Measurements from ENCODE around the gene SPTBN4. TPM values are rescaled to one million over a fixed set of nuclear protein-coding genes. Genes with fewer than 3 reads are reported as not detected.
"Not testable (repeated sequence)": the region's sequence is repeated elsewhere in the genome, so short reads cannot be mapped to it uniquely, and the experiment has no call there.

The SPTBN4 gene
- polyA plus RNA-seq, 1 donor from 2014 or later: 12.7 TPM

GRCh38 chr19:40460185-40460584 lies 6.6 kb upstream of the SPTBN4 start:
- H3K27me3 ChIP-seq (ENCODE audit: insufficient read depth, low read depth, low read length): no peaks in the 10 kb centered on the region
- TF ChIP-seq POLR2AphosphoS5 (IDR thresholded peaks at IDR 0.05): no peak
- TF ChIP-seq EP300 (conservative IDR thresholded peaks at IDR 0.05; ENCODE audit: poor library complexity, severe bottlenecking): no peak
- TF ChIP-seq SMC3 (conservative IDR thresholded peaks at IDR 0.05; ENCODE audit: poor library complexity): no peak
- TF ChIP-seq TAF1 (IDR thresholded peaks at IDR 0.05; ENCODE audit: low read depth): no peak
- no peak for TF ChIP-seq EZH2 (IDR thresholded peaks at IDR 0.05; ENCODE audit: borderline replicate concordance, insufficient read depth, low read length, poor library complexity, severe bottlenecking)
- no peak for TF ChIP-seq RAD21 (conservative IDR thresholded peaks at IDR 0.05)
- TF ChIP-seq MXI1 (conservative IDR thresholded peaks at IDR 0.05; ENCODE audit: poor library complexity, severe bottlenecking): no peak
- no peak for TF ChIP-seq CTCF (IDR thresholded peaks at IDR 0.05; ENCODE audit: poor library complexity, severe bottlenecking)
- no peak for TF ChIP-seq REST (IDR thresholded peaks at IDR 0.05; ENCODE audit: borderline replicate concordance)

GRCh38 chr19:40461669-40462221 lies 5.1 kb upstream of the SPTBN4 start:
- no peaks in the 10 kb centered on the region for H3K36me3 ChIP-seq (ENCODE audit: insufficient read depth, low read length)
- H3F3A ChIP-seq (ENCODE audit: insufficient read depth, low read length, poor library complexity, severe bottlenecking): no peaks in the 10 kb centered on the region
- H3K9me2 ChIP-seq (ENCODE audit: insufficient read depth, low read length): no peaks in the 10 kb centered on the region
- H3K4me3 ChIP-seq (ENCODE audit: low read length): no peak overlapping the region
- H3K79me2 ChIP-seq (replicated peaks; ENCODE audit: insufficient read depth, low read length): no peaks in the 10 kb centered on the region
- no peak overlapping the region for H3K27ac ChIP-seq (ENCODE audit: low read length)
- TF ChIP-seq EZH2 (IDR thresholded peaks at IDR 0.05; ENCODE audit: borderline replicate concordance, insufficient read depth, low read length, poor library complexity, severe bottlenecking) (no peak), RAD21 (conservative IDR thresholded peaks at IDR 0.05) (no peak), REST (IDR thresholded peaks at IDR 0.05; ENCODE audit: borderline replicate concordance) (no peak), TAF1 (IDR thresholded peaks at IDR 0.05; ENCODE audit: low read depth) (no peak), EP300 (conservative IDR thresholded peaks at IDR 0.05; ENCODE audit: poor library complexity, severe bottlenecking) (no peak), CTCF (IDR thresholded peaks at IDR 0.05; ENCODE audit: poor library complexity, severe bottlenecking) (no peak), POLR2AphosphoS5 (IDR thresholded peaks at IDR 0.05) (no peak), SMC3 (conservative IDR thresholded peaks at IDR 0.05; ENCODE audit: poor library complexity) (no peak), MXI1 (conservative IDR thresholded peaks at IDR 0.05; ENCODE audit: poor library complexity, severe bottlenecking) (no peak)
- H2AFZ ChIP-seq (ENCODE audit: low read depth, low read length): no peak overlapping the region
- peaks cover 4% of the 10 kb centered on the region for H3K27me3 ChIP-seq (ENCODE audit: insufficient read depth, low read depth, low read length)
- H3K9ac ChIP-seq (ENCODE audit: low read length): no peak overlapping the region
- H3K9me3 ChIP-seq (ENCODE audit: low read length): no peaks in the 10 kb centered on the region
- H4K20me1 ChIP-seq (ENCODE audit: insufficient read depth): no peaks in the 10 kb centered on the region
- H3K4me2 ChIP-seq (ENCODE audit: low read length): no peak overlapping the region

More at GRCh38 chr19:40460185-40460584, 6.6 kb upstream of the SPTBN4 start:
- Histone ChIP-seq H3K4me3 (ENCODE audit: low read length) (no peak overlapping the region), H3K36me3 (ENCODE audit: insufficient read depth, low read length) (no peaks in the 10 kb centered on the region), H3F3A (ENCODE audit: insufficient read depth, low read length, poor library complexity, severe bottlenecking) (no peaks in the 10 kb centered on the region), H2AFZ (ENCODE audit: low read depth, low read length) (no peak overlapping the region), H3K27ac (ENCODE audit: low read length) (no peak overlapping the region), H3K9me3 (ENCODE audit: low read length) (no peaks in the 10 kb centered on the region), H3K4me2 (ENCODE audit: low read length) (no peak overlapping the region), H3K79me2 (replicated peaks; ENCODE audit: insufficient read depth, low read length) (no peaks in the 10 kb centered on the region), H4K20me1 (ENCODE audit: insufficient read depth) (no peaks in the 10 kb centered on the region), H3K9me2 (ENCODE audit: insufficient read depth, low read length) (no peaks in the 10 kb centered on the region), H3K9ac (ENCODE audit: low read length) (no peak overlapping the region)

DNA sequence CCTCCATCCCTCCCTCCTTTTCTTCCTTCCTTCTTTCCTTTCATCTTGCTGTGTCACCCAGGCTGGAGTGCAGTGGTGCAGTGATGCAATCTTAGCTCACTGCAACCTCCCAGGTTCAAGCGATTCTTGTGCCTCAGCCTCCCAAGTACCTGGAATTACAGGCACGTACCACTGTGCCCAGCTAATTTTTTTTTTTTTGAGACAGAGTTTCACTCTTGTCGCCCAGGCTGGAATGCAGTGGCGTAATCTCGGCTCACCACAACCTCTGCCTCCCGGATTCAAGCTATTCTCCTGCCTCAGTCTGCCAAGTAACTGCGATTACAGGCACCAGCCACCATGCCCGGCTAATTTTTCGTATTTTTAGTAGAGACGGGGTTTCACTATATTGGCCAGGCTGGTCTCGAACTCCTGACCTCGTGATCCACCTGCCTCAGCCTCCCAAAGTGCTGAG lies 3.2 kb upstream of the SPTBN4 start:
- not testable (repeated sequence) for H3K9me3 ChIP-seq (ENCODE audit: low read length); H3K79me2 ChIP-seq (replicated peaks; ENCODE audit: insufficient read depth, low read length); H3K4me3 ChIP-seq (ENCODE audit: low read length); H3K9me2 ChIP-seq (ENCODE audit: insufficient read depth, low read length); H3K9ac ChIP-seq (ENCODE audit: low read length); H3K36me3 ChIP-seq (ENCODE audit: insufficient read depth, low read length); H2AFZ ChIP-seq (ENCODE audit: low read depth, low read length); H3F3A ChIP-seq (ENCODE audit: insufficient read depth, low read length, poor library complexity, severe bottlenecking); H3K27ac ChIP-seq (ENCODE audit: low read length); H4K20me1 ChIP-seq (ENCODE audit: insufficient read depth); H3K4me2 ChIP-seq (ENCODE audit: low read length)
- peaks cover 19% of the 10 kb centered on the region for H3K27me3 ChIP-seq (ENCODE audit: insufficient read depth, low read depth, low read length)

Measured in neural cell (in vitro differentiated cells).